ENCODE measurements around the gene TIGD1.

DNA sequence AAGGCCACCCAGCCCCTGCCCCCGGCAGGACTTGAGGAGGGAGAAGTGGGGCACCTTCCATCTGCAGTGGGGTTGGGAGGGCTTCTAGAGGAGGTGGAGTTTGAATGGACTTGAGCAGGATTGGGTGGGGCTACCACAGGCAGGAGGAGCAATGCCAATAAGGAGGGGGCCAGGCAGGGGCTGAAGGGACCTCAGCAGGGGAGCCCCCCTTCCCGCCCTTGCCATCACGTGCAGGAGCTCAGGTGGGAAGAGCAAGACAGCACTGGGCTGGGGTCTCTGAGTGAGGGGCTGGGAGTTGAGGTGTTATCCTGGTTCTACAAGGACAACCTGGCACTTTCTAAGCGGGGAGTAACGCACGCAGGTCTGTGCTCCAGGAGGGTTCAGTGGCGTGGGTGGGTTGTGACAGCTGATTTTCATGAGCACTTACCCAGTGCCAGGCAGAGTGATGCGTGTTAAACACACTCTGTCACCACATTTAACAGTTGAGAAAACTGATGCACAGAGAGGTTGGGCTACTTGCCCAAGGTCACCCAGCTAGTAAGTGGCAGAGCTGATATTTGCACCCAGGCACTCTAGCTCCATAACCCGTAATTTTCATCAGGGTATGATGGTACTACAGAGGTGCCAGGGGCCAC lies 19.6 kb downstream of the TIGD1 start:
- no peak for TF ChIP-seq EZH2 (IDR thresholded peaks at IDR 0.05; ENCODE audit: borderline replicate concordance, low read length)
- TF ChIP-seq, protein P1, sequence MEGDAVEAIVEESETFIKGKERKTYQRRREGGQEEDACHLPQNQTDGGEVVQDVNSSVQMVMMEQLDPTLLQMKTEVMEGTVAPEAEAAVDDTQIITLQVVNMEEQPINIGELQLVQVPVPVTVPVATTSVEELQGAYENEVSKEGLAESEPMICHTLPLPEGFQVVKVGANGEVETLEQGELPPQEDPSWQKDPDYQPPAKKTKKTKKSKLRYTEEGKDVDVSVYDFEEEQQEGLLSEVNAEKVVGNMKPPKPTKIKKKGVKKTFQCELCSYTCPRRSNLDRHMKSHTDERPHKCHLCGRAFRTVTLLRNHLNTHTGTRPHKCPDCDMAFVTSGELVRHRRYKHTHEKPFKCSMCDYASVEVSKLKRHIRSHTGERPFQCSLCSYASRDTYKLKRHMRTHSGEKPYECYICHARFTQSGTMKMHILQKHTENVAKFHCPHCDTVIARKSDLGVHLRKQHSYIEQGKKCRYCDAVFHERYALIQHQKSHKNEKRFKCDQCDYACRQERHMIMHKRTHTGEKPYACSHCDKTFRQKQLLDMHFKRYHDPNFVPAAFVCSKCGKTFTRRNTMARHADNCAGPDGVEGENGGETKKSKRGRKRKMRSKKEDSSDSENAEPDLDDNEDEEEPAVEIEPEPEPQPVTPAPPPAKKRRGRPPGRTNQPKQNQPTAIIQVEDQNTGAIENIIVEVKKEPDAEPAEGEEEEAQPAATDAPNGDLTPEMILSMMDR (conservative IDR thresholded peaks at IDR 0.05 in 1 of 2, IDR thresholded peaks at IDR 0.05 in 1 of 2; ENCODE audit: extremely low read depth in 1 of 2, insufficient read depth in 1 of 2, low read depth in 1 of 2, low read length in 2 of 2) = no peak

Data from mammary epithelial cell (primary cell).